GM18498 (cell line): ENCODE results near the gene BLID.

Source experiments
- ATAC-seq: cut with Tn5 transposase; IDR thresholded peaks from one replicate; pipeline ENCODE4 v1.9.1; 2021; ENCODE audit warnings: mild to moderate bottlenecking, moderate library complexity; ENCODE audit not compliant: unreplicated experiment

BLID gene

DNA sequence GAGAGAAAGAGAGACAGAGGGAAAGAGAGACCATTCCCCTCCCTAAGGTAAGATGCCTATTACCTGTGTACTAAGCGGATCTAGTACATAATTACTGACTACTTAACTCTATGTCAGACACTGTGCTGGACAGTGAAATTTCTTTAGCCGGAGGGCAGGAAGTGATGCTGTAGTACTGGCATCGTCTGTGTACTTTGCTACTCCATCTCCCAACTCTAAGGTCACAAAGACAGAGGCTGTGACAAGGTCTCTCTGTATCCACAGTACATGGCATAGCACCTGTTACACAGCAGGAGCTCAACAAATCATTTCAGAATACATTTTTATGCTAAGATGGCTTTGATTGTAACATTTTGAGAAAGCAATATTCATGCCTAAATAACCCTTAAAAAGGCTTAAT, 9.0 kb downstream of the BLID start:
- no peak for ATAC-seq

- ATAC-seq, result no peak
Measured at GRCh38 chr11:122105044-122105758, 10.8 kb downstream of the BLID start.

DNA sequence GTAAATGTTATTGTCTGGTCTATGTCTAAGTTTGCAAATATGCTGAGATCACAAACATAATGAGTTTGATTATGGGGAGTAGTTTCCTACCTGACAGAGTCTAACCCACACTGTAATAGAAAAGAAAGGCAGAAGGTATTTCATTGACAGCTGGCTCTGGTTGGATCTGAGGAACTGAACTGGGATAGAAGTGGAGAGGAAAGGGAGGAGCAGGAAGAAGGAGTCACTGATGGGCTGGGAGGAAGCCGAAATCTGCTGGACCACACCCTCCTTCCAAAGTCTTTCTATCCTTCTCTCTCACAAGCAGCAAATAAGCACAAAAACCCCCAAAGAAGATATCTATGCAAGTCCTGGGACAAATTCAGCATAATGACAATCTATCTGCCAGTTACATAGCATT, 11.7 kb downstream of the BLID start:
- no peak for ATAC-seq

GRCh38 chr11:122103726-122104125, 12.3 kb downstream of the BLID start:
- ATAC-seq, result no peak

- ATAC-seq, result no peak
Measured at GRCh38 chr11:122103321-122103720, 12.7 kb downstream of the BLID start.

- ATAC-seq, result no peak
Measured at GRCh38 chr11:122102426-122102825, 13.6 kb downstream of the BLID start.

GRCh38 chr11:122101625-122102291, 14.3 kb downstream of the BLID start:
- ATAC-seq, result no peak

DNA sequence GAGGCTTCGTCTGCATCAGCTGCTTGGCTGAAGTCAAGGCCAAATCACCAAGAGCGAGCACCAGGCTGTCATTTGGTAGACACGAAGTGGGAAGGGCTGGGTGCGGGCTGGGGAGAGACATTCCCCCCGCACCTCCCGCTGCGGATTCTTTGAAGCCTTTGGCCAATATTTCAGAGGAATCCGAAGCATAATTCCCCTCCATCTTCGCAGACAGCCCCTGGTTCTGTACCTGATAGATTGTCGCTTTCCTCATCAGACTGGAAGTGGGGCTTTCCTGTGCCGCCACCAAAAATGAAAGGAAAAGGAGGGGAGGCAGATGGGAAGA, 15.3 kb downstream of the BLID start:
- ATAC-seq, result no peak

GRCh38 chr11:122100037-122100755, 15.8 kb downstream of the BLID start:
- ATAC-seq, result no peak

GRCh38 chr11:122099374-122100036, 16.5 kb downstream of the BLID start:
- ATAC-seq, result no peak

- no peak for ATAC-seq
Measured at GRCh38 chr11:122098261-122098980, 17.6 kb downstream of the BLID start.

DNA sequence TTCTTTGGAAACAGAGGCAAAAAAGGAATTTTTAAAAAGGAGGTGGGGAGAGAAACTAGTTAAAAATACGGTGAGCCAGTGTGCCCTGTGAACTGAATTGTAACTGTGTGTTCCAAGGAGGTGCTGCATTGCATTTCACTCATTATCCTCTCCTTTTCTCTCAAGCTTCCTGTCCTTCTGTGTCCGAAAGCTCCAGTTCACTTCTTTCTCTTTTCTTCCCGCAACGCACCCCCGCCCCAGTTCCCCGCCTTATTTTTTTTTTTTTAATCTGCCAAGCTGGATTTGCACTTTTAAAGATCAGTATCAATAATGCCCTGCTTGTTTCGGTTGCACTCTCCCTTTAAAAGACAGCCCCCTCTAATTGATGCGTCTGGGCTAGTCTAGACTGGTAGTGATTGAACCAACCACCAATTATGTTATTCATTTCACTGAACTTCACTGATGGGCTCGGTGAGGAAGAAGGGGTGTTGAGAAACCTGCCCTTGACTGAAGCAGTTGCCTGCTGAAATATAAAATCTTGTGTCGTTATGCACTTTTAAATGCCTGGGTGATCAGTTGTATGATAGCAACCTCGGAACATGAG, 18.5 kb downstream of the BLID start:
- no peak for ATAC-seq

DNA sequence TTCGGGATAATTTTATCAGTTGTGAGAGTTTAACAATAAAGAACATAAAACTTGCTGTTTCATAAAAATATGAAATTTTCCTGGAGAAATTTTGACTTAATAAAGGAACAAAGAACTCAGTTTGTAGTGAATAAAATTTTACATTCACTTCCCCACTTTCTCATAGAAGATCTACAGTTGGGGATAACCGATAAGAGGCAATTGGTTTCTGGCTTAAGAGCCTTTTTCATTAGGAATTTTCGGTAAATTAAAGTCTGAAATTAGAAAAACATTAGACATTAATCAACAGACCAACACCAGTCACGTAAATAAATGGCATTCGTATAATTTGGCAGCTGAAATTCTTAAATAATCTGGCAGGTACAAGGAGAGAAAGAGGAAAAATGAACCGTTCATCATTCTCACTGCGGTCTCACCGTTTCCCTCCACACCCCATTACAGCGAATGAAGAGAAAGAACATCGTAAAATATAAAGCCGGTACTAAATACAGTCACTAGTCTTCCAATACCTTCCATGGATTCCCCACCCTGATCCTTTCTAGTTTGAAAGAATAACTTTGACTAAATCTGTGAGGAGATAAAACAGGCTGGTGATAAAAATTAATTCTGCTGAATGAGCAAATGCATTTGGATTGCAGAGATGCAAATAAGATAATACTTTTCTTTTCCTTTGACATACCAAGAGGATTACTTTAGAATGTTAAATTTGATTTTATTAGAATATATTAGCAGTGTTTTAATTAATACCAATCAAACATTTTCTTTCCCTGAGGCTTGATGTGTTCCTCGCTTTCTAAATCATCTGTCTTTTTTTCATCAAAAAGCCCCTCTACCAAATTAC, 19.5 kb downstream of the BLID start:
- no peak for ATAC-seq

DNA sequence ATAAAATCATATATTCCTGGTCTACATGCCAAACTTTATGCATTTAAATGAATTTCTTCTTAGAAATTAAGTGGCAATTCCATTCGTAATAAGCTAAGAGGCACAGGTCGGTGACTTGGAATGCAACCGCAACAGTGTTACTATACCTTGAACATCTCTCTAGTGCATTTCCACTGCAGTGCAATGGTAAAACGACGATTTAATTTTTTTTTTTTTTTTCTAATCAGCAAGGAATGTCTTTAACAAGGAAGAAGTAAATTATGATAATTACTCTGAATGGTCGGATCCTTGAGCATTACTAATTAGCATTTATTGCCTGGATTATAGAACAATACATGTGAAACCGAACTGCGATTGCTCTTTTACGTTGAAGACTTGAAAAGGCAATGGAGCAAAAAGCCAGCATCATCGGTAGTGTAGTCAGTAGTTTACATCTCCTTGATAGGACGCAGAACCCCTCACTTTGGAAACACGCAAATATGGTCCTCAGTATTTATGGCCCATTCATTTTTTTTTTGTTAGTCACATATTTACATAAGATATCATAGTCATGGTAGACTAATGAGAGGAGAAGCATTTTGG, 20.2 kb downstream of the BLID start:
- no peak for ATAC-seq

DNA sequence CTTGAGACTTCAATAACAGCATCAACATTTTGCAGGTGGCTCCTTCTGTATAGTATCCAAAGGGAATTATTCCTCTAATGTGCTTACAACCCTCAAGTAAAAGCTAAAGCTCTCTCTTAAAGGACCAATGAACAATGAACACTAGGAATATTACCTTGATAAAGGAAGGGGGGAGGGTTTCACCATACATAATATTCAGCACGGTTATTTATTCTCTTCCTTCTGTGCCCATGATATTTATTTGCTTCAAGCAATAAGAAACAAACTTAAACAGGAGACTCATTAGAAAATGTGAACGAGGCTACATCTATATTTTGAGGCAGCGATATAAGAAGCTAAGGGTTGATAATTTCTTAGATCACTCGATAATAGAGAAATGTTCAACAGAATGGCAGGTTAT, 21.2 kb downstream of the BLID start:
- no peak for ATAC-seq

- ATAC-seq, result no peak
Measured at GRCh38 chr11:122093731-122094275, 22.2 kb downstream of the BLID start.

DNA sequence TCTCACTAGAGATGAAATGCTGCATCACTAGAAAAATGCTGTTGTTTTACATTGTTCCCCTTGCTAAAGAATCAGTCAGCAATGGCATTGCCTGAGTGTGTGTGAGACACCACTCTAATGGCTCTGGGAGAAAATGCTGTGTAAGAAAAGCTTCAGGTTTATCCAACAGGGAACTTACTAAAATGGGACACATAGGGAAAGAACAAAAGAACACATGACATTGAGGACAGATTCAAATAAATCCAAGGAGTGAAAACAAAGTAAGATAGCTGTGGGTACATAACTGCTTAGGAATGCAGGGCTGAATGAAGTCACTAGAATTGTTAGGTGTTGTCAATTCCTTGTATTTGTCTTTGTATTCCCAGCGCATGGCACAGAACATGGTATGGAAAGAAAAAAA, 24.2 kb downstream of the BLID start:
- no peak for ATAC-seq

- ATAC-seq, result no peak
Measured at GRCh38 chr11:122089111-122089510, 26.9 kb downstream of the BLID start.

DNA sequence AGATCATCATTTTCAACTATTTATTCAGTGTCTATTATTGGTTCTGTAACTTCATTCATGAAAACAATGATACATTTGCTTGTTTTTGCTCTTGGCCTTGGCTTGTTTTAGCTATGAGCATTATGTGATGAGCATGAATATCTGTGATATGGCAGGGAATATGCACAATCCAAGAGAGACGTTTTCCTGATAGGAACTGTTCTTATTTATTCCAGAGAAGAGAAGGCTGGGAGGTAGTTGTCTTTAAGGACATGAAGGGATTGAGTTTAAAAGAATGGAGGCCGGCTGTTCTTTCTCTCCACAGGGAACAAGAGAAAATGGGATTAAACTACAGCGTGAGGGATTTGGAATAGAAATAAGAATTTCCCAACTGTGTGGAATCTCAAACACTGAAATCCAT, 30.3 kb downstream of the BLID start:
- no peak for ATAC-seq
